ENCODE measurements around the gene RAX. TPM values are rescaled to one million over a fixed set of nuclear protein-coding genes. Genes with fewer than 3 reads are reported as not detected.

The RAX gene
- total and polyA plus RNA-seq, 2 of the 8 experiments (the other 6 are each of a cell fraction or from before 2014, with no cell fraction given), result 0.12 to 0.52 TPM

DNA sequence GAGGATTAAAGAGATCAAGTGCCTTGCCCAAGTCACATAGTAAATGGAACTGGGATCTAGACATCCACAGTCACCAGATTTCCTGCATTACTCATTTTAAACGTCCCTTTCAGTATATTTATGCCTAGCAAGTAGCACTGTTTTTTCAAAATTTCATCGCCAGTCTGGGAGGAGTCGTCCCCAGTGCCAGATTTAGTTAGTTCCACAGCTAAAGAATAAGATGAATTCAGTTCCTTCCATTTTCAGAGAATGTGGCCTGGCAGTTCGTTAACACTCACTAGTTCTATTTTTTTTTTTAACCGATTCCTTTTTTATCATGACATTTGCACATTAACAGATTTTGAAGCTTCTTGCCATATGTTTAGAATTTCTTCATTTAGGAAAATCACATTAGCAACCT lies 42.1 kb downstream of the RAX start:
- H3K4me2 ChIP-seq (ENCODE audit: insufficient read depth in 1 of 2, low read depth in 2 of 2, low read length in 2 of 2), result no peak overlapping the region
- H3K79me1 ChIP-seq (ENCODE audit: low read depth, low read length), result no peaks in the 10 kb centered on the region
- H3K23me2 ChIP-seq (ENCODE audit: low read depth, low read length), result no peaks in the 10 kb centered on the region
- H3K4me1 ChIP-seq (replicated peaks in 1 of 4; ENCODE audit: control insufficient read depth in 3 of 4, insufficient read depth in 4 of 4, low read length in 3 of 4), result no peaks in the 10 kb centered on the region
- H3K23ac ChIP-seq (ENCODE audit: insufficient read length), result no peak overlapping the region
- no peak overlapping the region for H3K9ac ChIP-seq (replicated peaks in 1 of 4; ENCODE audit: extremely low read depth in 1 of 4, low read depth in 3 of 4, low read length in 3 of 4)
- no peak overlapping the region for H2BK120ac ChIP-seq (replicated peaks; ENCODE audit: low read depth, low read length)
- 83% methylated on average over 5 of the region's 5 CpGs; no CpG with 5 or more reads in 1 of the 2 experiments for WGBS, 2 experiments (ENCODE audit: extremely low coverage in 1 of 2, insufficient coverage in 1 of 2, insufficient read length in 1 of 2, insufficient replicate concordance in 2 of 2, low coverage in 1 of 2, low lambda C conversion rate in 2 of 2, missing lambda C conversion rate in 1 of 2)
- H3K27ac ChIP-seq (ENCODE audit: low read depth, low read length), result no peak overlapping the region
- H3K14ac ChIP-seq (ENCODE audit: insufficient read length), result no peak overlapping the region
- no peak overlapping the region for H4K8ac ChIP-seq (ENCODE audit: extremely low read depth, insufficient read depth, low read length)
- no peak overlapping the region for H2AFZ ChIP-seq (ENCODE audit: low read length)
- no peaks in the 10 kb centered on the region for H3K9me3 ChIP-seq (ENCODE audit: insufficient read depth in 2 of 2, low read depth in 1 of 2, low read length in 1 of 2)
- H2BK15ac ChIP-seq (ENCODE audit: low read length), result no peak overlapping the region
- H3K4me3 ChIP-seq (ENCODE audit: extremely low read depth in 1 of 4, insufficient read depth in 2 of 4, low read depth in 3 of 4, low read length in 4 of 4), result no peak overlapping the region
- no peak overlapping the region for H3K4ac ChIP-seq (replicated peaks; ENCODE audit: insufficient read length, low read depth, low read length)
- DNase-seq (ENCODE audit: low read depth in 1 of 2, low spot score in 2 of 2) (no peak), FAIRE-seq (no peak)
- no peak overlapping the region for H2BK20ac ChIP-seq (ENCODE audit: low read length)
- no peak overlapping the region for H2AK5ac ChIP-seq (ENCODE audit: low read depth, low read length)
- ChIA-PET CTCF (ENCODE audit: partially characterized antibody) (interaction anchor here (0.8 to 3.1 kb wide), 4 partner anchors 10 to 33 kb away, joined by 3 to 19 read pairs (median 6); partner anchors contain the start of gene GRP), POLR2A (ENCODE audit: partially characterized antibody) (interaction anchor here (0.9 kb wide), 1 partner anchor 18 kb away, joined by 3 read pairs; no protein-coding TSS in a partner anchor)
- no peaks in the 10 kb centered on the region for H4K20me1 ChIP-seq (replicated peaks in 1 of 2; ENCODE audit: control insufficient read depth in 1 of 2, insufficient read depth in 2 of 2, low read length in 2 of 2)
- H2BK5ac ChIP-seq (ENCODE audit: low read depth, low read length), result no peak overlapping the region
- H3K27me3 ChIP-seq (replicated peaks in 1 of 4; ENCODE audit: control insufficient read depth in 3 of 4, extremely low read depth in 1 of 4, insufficient read depth in 3 of 4, low read length in 3 of 4), result no peaks in the 10 kb centered on the region; a peak in 3 of 7 replicates
- H4K91ac ChIP-seq (replicated peaks; ENCODE audit: insufficient read length, low read length), result no peak overlapping the region
- no peaks in the 10 kb centered on the region for H3K36me3 ChIP-seq (ENCODE audit: control insufficient read depth in 2 of 4, insufficient read depth in 4 of 4, low read length in 3 of 4)
- H3K56ac ChIP-seq (replicated peaks; ENCODE audit: insufficient read length, low read depth, low read length), result no peak overlapping the region
- H2BK12ac ChIP-seq (ENCODE audit: low read depth, low read length), result no peak overlapping the region
- TF ChIP-seq SP4 (IDR thresholded peaks at IDR 0.05; ENCODE audit: low read length) (no peak), CHD2 (IDR thresholded peaks at IDR 0.05; ENCODE audit: low read length) (no peak), FOSL1 (IDR thresholded peaks at IDR 0.05; ENCODE audit: insufficient read depth, low read depth, low read length) (no peak), GABPA (IDR thresholded peaks at IDR 0.05; ENCODE audit: borderline replicate concordance, insufficient read depth, low read length) (no peak), SUZ12 (IDR thresholded peaks at IDR 0.05; ENCODE audit: low read length) (no peak), YY1 (IDR thresholded peaks at IDR 0.05; ENCODE audit: low read depth, low read length) (no peak), POLR2A (IDR thresholded peaks at IDR 0.05; ENCODE audit: control extremely low read depth in 1 of 2, low read depth in 2 of 2, low read length in 2 of 2) (no peak), HDAC2 (IDR thresholded peaks at IDR 0.05; ENCODE audit: borderline replicate concordance in 1 of 2, low read depth in 2 of 2, low read length in 2 of 2) (no peak), TAF7 (optimal IDR thresholded peaks at IDR 0.05; ENCODE audit: borderline replicate concordance, low read depth, low read length) (no peak)
- TF ChIP-seq, protein P1, sequence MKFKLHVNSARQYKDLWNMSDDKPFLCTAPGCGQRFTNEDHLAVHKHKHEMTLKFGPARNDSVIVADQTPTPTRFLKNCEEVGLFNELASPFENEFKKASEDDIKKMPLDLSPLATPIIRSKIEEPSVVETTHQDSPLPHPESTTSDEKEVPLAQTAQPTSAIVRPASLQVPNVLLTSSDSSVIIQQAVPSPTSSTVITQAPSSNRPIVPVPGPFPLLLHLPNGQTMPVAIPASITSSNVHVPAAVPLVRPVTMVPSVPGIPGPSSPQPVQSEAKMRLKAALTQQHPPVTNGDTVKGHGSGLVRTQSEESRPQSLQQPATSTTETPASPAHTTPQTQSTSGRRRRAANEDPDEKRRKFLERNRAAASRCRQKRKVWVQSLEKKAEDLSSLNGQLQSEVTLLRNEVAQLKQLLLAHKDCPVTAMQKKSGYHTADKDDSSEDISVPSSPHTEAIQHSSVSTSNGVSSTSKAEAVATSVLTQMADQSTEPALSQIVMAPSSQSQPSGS (IDR thresholded peaks at IDR 0.05; ENCODE audit: low read length), result no peak
- H4K5ac ChIP-seq (ENCODE audit: insufficient read length, low read depth, low read length), result no peak overlapping the region
- no peak overlapping the region for H3K18ac ChIP-seq (ENCODE audit: extremely low read depth, low read length)
- no peaks in the 10 kb centered on the region for H3K79me2 ChIP-seq (ENCODE audit: control insufficient read depth in 1 of 2, insufficient read depth in 2 of 2, low read length in 2 of 2)
